Esophagus muscularis mucosa (tissue), 4 donors: ENCODE measurements around the gene LCN15. TPM values are rescaled to one million over a fixed set of nuclear protein-coding genes. Genes with fewer than 3 reads are reported as not detected.

Source experiments
- DNase-seq: peaks from one replicate; pipeline ENCODE4 v3.0.0-alpha.2; 2017; ENCODE audit errors: extremely low spot score
- H3K27ac ChIP-seq, 4 donors: fragments of 200-600 bp; sonication (generic); replicated peaks in 1 of 4; 1 replicate in 3 of 4; 2 replicates in 1 of 4; pipeline ENCODE4 v1.5.1; 2016 to 2019; ENCODE audit warnings: mild to moderate bottlenecking in 1 of 4
- H3K27me3 ChIP-seq, 4 donors: fragments of 200-600 bp; sonication (generic); one replicate each; pipeline versions ENCODE4 v1.5.1 to v1.6.0; 2016 to 2019
- H3K36me3 ChIP-seq, 4 donors: fragments of 200-600 bp; sonication (generic); one replicate each; pipeline ENCODE4 v1.5.1; 2016 to 2019
- H3K4me1 ChIP-seq, 4 donors: fragments of 200-600 bp; sonication (generic); one replicate each; pipeline ENCODE4 v1.5.1; 2016 to 2019
- H3K4me3 ChIP-seq, 4 donors: fragments of 200-600 bp; sonication (generic); 1 replicate in 2 of 4; 2 replicates in 2 of 4; pipeline ENCODE4 v1.5.1; 2016 to 2019; ENCODE audit warnings: mild to moderate bottlenecking in 4 of 4, moderate library complexity in 1 of 4
- H3K9me3 ChIP-seq, 4 donors: fragments of 200-600 bp; sonication (generic); 1 replicate in 3 of 4; 2 replicates in 1 of 4; pipeline ENCODE4 v1.5.1; 2016 to 2019
- CTCF ChIP-seq, 3 experiments: fragments of 200-600 bp in 2 of 3; fragments of 450-650 bp in 1 of 3; sonication (generic) in 2 of 3; IDR thresholded peaks; one replicate each; pipeline ENCODE4 v1.5.1; 2017 to 2019; ENCODE audit warnings: antibody characterized with exemption in 3 of 3, mild to moderate bottlenecking in 2 of 3, moderate library complexity in 1 of 3
- EP300 ChIP-seq: sonication (generic); formaldehyde crosslinking; IDR thresholded peaks from one replicate; pipeline ENCODE4 v1.6.1; 2017; ENCODE audit warnings: antibody characterized with exemption
- POLR2A ChIP-seq: fragments of 450-650 bp; IDR thresholded peaks from one replicate; pipeline ENCODE4 v1.6.1; 2017; ENCODE audit warnings: antibody characterized with exemption, moderate library complexity, mild to moderate bottlenecking, low read depth
- POLR2AphosphoS5 ChIP-seq, 2 donors: sonication (generic); formaldehyde crosslinking; IDR thresholded peaks; one replicate each; pipeline ENCODE4 v1.6.1; 2017; ENCODE audit warnings: antibody characterized with exemption in 2 of 2
- WGBS: methylation state at CpG from one replicate; pipeline ENCODE4 v1.1.5; 2018; 5-methylcytosine and 5-hydroxymethylcytosine counted together
- intact Hi-C: fragments of 100-400 bp; cut with DNase I; formaldehyde crosslinking; loops from one replicate; pipeline ENCODE4 v1.15.1; 2023
- total RNA-seq, 4 donors: library from RNA; depleted of rRNA; stranded (reverse); fragments of >200 nt; gene quantifications; one replicate each; pipeline versions ENCODE4 v1.1.0 to v1.2.1, GENCODE V29; 2016

Gene LCN15
- total RNA-seq, 4 donors from 2014 or later = not detected

GRCh38 chr9:136760424-136760823 is 3.9 kb downstream of the LCN15 start:
- DNase-seq = no peak
- intact Hi-C loops = no loop called here
- H3K4me3 ChIP-seq = no peak overlapping the region
- peaks cover 0 to 73% (median 8%) of the 10 kb centered on the region in 4 donors for H3K27me3 ChIP-seq
- 79% methylated on average over 14 of the region's 25 CpGs for WGBS
- peaks cover 0 to 22% (median 15%) of the 10 kb centered on the region in 4 donors for H3K4me1 ChIP-seq
- H3K36me3 ChIP-seq = no peaks in the 10 kb centered on the region
- TF ChIP-seq POLR2AphosphoS5 (IDR thresholded peaks at IDR 0.05) = no peak
- no peak for TF ChIP-seq CTCF (IDR thresholded peaks at IDR 0.05)
- no peak for TF ChIP-seq EP300
- no peak for TF ChIP-seq POLR2A
- peaks cover 0 to 11% (median 3%) of the 10 kb centered on the region in 4 donors for H3K9me3 ChIP-seq
- H3K27ac ChIP-seq = no peak overlapping the region

DNA sequence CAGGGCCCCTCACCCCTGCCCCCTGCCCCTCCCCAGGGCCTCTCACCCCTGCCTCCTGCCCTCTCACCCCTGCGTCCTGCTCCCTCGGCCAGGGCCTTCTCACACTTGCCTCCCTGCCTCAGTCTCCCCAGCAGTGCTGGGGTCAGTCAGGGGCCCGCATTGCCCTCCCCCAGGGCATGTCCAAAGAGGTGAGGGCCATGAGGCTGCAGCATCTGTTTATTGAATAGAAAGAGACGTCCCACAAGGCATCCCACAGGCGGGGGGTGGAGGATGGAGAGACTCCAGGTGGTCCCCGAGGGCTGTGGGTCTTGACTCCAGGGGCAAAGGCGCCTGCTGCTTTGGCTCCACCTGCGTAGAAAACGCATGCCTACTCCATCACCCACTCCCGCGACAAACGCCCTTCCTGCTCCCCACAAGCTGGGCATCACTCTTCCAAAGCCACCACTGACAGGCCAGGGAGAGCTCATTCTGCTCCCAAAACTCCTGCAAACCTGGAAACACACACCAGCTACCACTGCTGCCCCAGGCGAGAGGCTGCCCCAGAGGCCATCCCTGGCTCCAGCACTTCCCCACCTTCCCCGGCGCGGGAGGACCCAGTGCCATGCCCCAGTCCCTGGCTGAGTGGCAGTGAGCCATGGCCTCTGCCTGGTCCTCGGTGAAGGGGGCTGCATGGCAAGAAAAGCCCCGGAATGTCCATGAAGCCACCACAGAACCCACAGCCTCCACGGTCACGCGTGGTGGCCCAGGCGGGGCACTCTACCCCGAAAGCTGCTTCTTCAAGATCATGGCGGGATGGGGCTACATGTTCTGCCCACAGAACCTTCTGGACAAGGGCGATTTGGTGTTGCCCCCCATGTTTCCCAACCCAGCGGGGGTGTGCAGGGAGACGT is 4.6 kb downstream of the LCN15 start:
- Histone ChIP-seq H3K27me3 (peaks cover 0 to 73% (median 8%) of the 10 kb centered on the region in 4 donors), H3K27ac (no peak overlapping the region), H3K4me3 (no peak overlapping the region), H3K36me3 (no peaks in the 10 kb centered on the region), H3K4me1 (peaks cover 0 to 22% (median 15%) of the 10 kb centered on the region in 4 donors), H3K9me3 (peaks cover 0 to 11% (median 3%) of the 10 kb centered on the region in 4 donors)
- no peak for DNase-seq
- 86% methylated on average over 5 of the region's 27 CpGs for WGBS
- no peak for TF ChIP-seq POLR2AphosphoS5 (IDR thresholded peaks at IDR 0.05)
- TF ChIP-seq EP300 = no peak
- TF ChIP-seq CTCF (IDR thresholded peaks at IDR 0.05) = no peak
- no peak for TF ChIP-seq POLR2A
- intact Hi-C loops = no loop called here

- WGBS = 100% methylated on average over 1 of the region's 9 CpGs
- H3K4me1 ChIP-seq = peaks cover 0 to 22% (median 15%) of the 10 kb centered on the region in 4 donors
- H3K27ac ChIP-seq = no peak overlapping the region
- peaks cover 0 to 73% (median 6%) of the 10 kb centered on the region in 4 donors for H3K27me3 ChIP-seq
- TF ChIP-seq EP300 = no peak
- TF ChIP-seq CTCF (IDR thresholded peaks at IDR 0.05) = no peak
- TF ChIP-seq POLR2A = no peak
- no peak for TF ChIP-seq POLR2AphosphoS5 (IDR thresholded peaks at IDR 0.05)
- intact Hi-C loops = no loop called here
- no peak overlapping the region for H3K4me3 ChIP-seq
- DNase-seq = no peak
- no peaks in the 10 kb centered on the region for H3K36me3 ChIP-seq
- peaks cover 0 to 11% (median 3%) of the 10 kb centered on the region in 4 donors for H3K9me3 ChIP-seq
Observed at GRCh38 chr9:136759001-136759400, 5.3 kb downstream of the LCN15 start.

GRCh38 chr9:136757751-136758140 is 6.6 kb downstream of the LCN15 start:
- no peak for TF ChIP-seq POLR2AphosphoS5 (IDR thresholded peaks at IDR 0.05)
- no peak for TF ChIP-seq EP300
- no peak for TF ChIP-seq CTCF (IDR thresholded peaks at IDR 0.05)
- no peak for TF ChIP-seq POLR2A
- no peak for DNase-seq
- Histone ChIP-seq H3K27me3 (peaks cover 0 to 64% (median under 1%) of the 10 kb centered on the region in 4 donors), H3K4me3 (no peak overlapping the region), H3K27ac (no peak overlapping the region), H3K4me1 (peaks cover 0 to 12% (median 9%) of the 10 kb centered on the region in 4 donors), H3K36me3 (no peaks in the 10 kb centered on the region), H3K9me3 (peaks cover 0 to 11% (median 3%) of the 10 kb centered on the region in 4 donors)
- 93% methylated on average over 10 of the region's 20 CpGs for WGBS
- intact Hi-C loops = no loop called here
